NB4 (cell line): ENCODE results near the gene PPM1F.

ENCODE experiments used
- DNase-seq: peaks from one replicate; pipeline ENCODE4 v3.0.0; 2010; ENCODE audit warnings: low read depth
- H3K4me3 ChIP-seq: one replicate; pipeline ENCODE4 v1.5.1; 2011; ENCODE audit warnings: mild to moderate bottlenecking, low read depth, low read length, moderate library complexity
- CTCF ChIP-seq: IDR thresholded peaks from one replicate; pipeline ENCODE4 v1.5.1; 2012; ENCODE audit warnings: low read depth, low read length
- MYC ChIP-seq: IDR thresholded peaks from 2 replicates; pipeline ENCODE4 v1.6.1; 2011; ENCODE audit warnings: low read depth, low read length
- POLR2A ChIP-seq: IDR thresholded peaks from 2 replicates; pipeline ENCODE4 v1.6.1; 2011; ENCODE audit warnings: mild to moderate bottlenecking; ENCODE audit not compliant: insufficient read length; ENCODE audit errors: extremely low read depth
- TF ChIP-seq, protein P1 (sequence below): IDR thresholded peaks from 2 replicates; pipeline ENCODE4 v1.6.1; 2011; ENCODE audit warnings: low read depth, low read length

Gene PPM1F

GRCh38 chr22:21937821-21938070, 14.9 kb downstream of the PPM1F start:
- DNase-seq, result no peak
- H3K4me3 ChIP-seq, result no peak overlapping the region
- TF ChIP-seq, protein P1, sequence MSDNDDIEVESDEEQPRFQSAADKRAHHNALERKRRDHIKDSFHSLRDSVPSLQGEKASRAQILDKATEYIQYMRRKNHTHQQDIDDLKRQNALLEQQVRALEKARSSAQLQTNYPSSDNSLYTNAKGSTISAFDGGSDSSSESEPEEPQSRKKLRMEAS, result no peak
- TF ChIP-seq POLR2A (no peak), CTCF (no peak), MYC (no peak)

- no peak overlapping the region for H3K4me3 ChIP-seq
- peak; percentile 37 for DNase-seq
- TF ChIP-seq, protein P1, result no peak
- TF ChIP-seq CTCF (no peak), MYC (no peak), POLR2A (no peak)
Observed at GRCh38 chr22:21937041-21937820, 15.4 kb downstream of the PPM1F start.

DNA sequence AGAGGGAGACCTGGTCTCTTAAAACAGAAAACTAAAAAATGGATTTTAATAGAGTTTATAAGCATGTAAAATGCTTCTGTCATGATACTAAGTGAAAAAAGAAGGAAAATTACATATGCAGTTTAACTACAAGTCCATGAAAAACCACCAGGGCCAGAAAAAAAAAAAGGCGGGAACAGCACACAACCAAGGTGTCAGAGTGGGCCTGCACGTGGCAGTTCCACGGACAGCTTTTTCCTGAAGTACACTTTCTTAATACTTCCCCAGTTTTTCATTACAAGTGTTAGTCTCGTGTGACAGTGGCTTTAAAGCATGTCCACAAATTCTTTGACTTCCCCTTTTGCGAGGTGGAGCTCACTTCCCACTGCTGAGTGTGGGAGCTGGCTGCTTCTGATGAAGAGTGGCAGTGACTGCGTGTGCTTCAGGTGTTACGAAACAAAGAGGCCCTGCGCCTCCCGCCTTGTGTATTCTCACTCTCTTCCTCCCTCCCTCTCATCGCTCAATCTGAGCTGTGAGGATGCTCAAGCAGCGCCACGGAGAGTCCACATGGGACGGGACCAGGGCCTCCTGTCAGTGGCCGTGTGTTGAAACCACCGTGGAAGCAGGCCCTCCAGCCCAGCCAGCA, 16.4 kb downstream of the PPM1F start:
- no peak overlapping the region for H3K4me3 ChIP-seq
- DNase-seq, result peak; percentile 89
- TF ChIP-seq MYC (no peak), POLR2A (no peak), CTCF (no peak)
- TF ChIP-seq, protein P1, result peak; percentile 52; the same call in 1 of the 2 replicates

DNA sequence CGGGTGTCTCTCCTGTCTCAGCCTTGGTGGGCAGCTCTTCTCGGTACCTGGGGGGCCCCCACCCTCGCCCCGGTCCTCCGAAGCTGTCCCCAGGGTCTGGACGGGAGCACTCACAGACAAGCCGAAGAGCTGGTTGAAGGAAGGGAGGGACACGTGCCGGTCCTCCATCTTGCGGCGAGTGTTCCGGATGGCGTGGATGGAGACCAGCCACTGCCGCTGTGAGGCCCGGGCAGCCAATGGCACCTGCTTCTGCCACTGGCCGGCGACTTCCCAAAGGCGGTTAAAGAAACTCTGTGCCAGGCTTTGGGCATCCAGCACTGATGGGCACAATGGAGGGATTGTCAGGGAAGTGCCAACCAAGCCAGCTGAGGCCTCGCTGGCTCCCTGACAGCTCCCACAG, 18.7 kb downstream of the PPM1F start:
- TF ChIP-seq POLR2A (no peak), MYC (no peak), CTCF (no peak)
- TF ChIP-seq, protein P1, result no peak
- no peak for DNase-seq
- no peak overlapping the region for H3K4me3 ChIP-seq

DNA sequence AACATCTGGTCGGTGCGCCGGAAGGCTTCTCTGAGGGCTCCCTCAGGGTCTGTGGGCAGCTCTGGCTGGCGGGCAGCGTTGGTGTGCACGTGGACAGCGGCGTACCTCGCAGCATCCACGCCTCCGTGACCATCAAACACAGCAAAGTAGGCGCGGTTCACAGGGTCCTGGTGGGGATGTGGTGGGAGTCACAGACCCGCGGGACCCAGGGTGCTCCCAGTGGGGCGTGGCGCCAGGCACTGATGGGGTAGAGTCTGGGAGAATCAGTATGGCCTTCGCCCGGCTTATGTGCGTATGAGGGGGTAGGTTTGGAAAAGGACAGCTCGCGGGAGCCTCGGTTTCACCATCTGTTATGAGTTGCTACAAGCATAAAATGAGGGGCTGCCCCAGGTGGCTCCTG, 19.2 kb downstream of the PPM1F start:
- no peak overlapping the region for H3K4me3 ChIP-seq
- TF ChIP-seq MYC, result no peak
- no peak for TF ChIP-seq CTCF
- TF ChIP-seq, protein P1, result no peak
- no peak for TF ChIP-seq POLR2A
- no peak for DNase-seq
